Activated naive CD8-positive, alpha-beta T cell (primary cell): ENCODE data around the gene GCHFR.

Source experiments
- H3K27ac Mint-ChIP-seq: one replicate; pipeline ENCODE4 v1.8.0; 2021; ENCODE audit warnings: mixed read lengths
- H3K27me3 Mint-ChIP-seq: one replicate; pipeline ENCODE4 v1.8.0; 2021; ENCODE audit warnings: mixed read lengths
- H3K36me3 Mint-ChIP-seq: one replicate; pipeline ENCODE4 v1.8.0; 2021; ENCODE audit warnings: mixed read lengths
- H3K4me1 Mint-ChIP-seq: one replicate; pipeline ENCODE4 v1.8.0; 2021; ENCODE audit warnings: low read depth, mixed read lengths
- H3K4me3 Mint-ChIP-seq: one replicate; pipeline ENCODE4 v1.8.0; 2021; ENCODE audit warnings: mild to moderate bottlenecking, mixed read lengths
- H3K9me3 Mint-ChIP-seq: one replicate; pipeline ENCODE4 v1.8.0; 2021; ENCODE audit warnings: low read depth, mixed read lengths

Gene GCHFR

GRCh38 chr15:40785164-40785563 is 21.3 kb downstream of the GCHFR start:
- Mint-ChIP-seq H3K4me3 (no peak overlapping the region), H3K27me3 (no peaks in the 10 kb centered on the region), H3K36me3 (no peaks in the 10 kb centered on the region), H3K27ac (no peak overlapping the region), H3K9me3 (no peaks in the 10 kb centered on the region), H3K4me1 (peaks cover 29% of the 10 kb centered on the region)

GRCh38 chr15:40785814-40786213 is 21.9 kb downstream of the GCHFR start:
- Mint-ChIP-seq H3K36me3 (no peaks in the 10 kb centered on the region), H3K9me3 (no peaks in the 10 kb centered on the region), H3K4me1 (peaks cover 29% of the 10 kb centered on the region), H3K27ac (no peak overlapping the region), H3K4me3 (no peak overlapping the region), H3K27me3 (no peaks in the 10 kb centered on the region)

GRCh38 chr15:40787344-40787841 is 23.5 kb downstream of the GCHFR start:
- no peaks in the 10 kb centered on the region for H3K27me3 Mint-ChIP-seq
- no peaks in the 10 kb centered on the region for H3K36me3 Mint-ChIP-seq
- H3K4me1 Mint-ChIP-seq = peaks cover 30% of the 10 kb centered on the region
- H3K27ac Mint-ChIP-seq = peak overlapping the region; percentile 73
- no peaks in the 10 kb centered on the region for H3K9me3 Mint-ChIP-seq
- H3K4me3 Mint-ChIP-seq = peak overlapping the region; percentile 41

- H3K9me3 Mint-ChIP-seq = no peaks in the 10 kb centered on the region
- no peaks in the 10 kb centered on the region for H3K36me3 Mint-ChIP-seq
- peaks cover 27% of the 10 kb centered on the region for H3K4me1 Mint-ChIP-seq
- H3K27ac Mint-ChIP-seq = peak overlapping the region; percentile 73
- no peaks in the 10 kb centered on the region for H3K27me3 Mint-ChIP-seq
- H3K4me3 Mint-ChIP-seq = no peak overlapping the region
Observed at GRCh38 chr15:40787991-40788390, 24.1 kb downstream of the GCHFR start.

- Mint-ChIP-seq H3K27me3 (no peaks in the 10 kb centered on the region), H3K27ac (no peak overlapping the region), H3K9me3 (no peaks in the 10 kb centered on the region), H3K4me1 (peaks cover 27% of the 10 kb centered on the region), H3K36me3 (peaks cover 2% of the 10 kb centered on the region), H3K4me3 (no peak overlapping the region)
Observed at GRCh38 chr15:40789119-40789518, 25.3 kb downstream of the GCHFR start.

GRCh38 chr15:40789999-40790398 is 26.1 kb downstream of the GCHFR start:
- Mint-ChIP-seq H3K27ac (no peak overlapping the region), H3K4me1 (peaks cover 27% of the 10 kb centered on the region), H3K36me3 (peaks cover 2% of the 10 kb centered on the region), H3K9me3 (no peaks in the 10 kb centered on the region), H3K27me3 (no peaks in the 10 kb centered on the region), H3K4me3 (no peak overlapping the region)

GRCh38 chr15:40790718-40791117 is 26.9 kb downstream of the GCHFR start:
- Mint-ChIP-seq H3K27ac (no peak overlapping the region), H3K36me3 (peaks cover 2% of the 10 kb centered on the region), H3K4me3 (no peak overlapping the region), H3K9me3 (no peaks in the 10 kb centered on the region), H3K27me3 (no peaks in the 10 kb centered on the region), H3K4me1 (peaks cover 25% of the 10 kb centered on the region)

GRCh38 chr15:40792394-40792793 is 28.5 kb downstream of the GCHFR start:
- Mint-ChIP-seq H3K27ac (no peak overlapping the region), H3K36me3 (peaks cover 2% of the 10 kb centered on the region), H3K27me3 (no peaks in the 10 kb centered on the region), H3K4me1 (peaks cover 15% of the 10 kb centered on the region), H3K4me3 (no peak overlapping the region), H3K9me3 (no peaks in the 10 kb centered on the region)

GRCh38 chr15:40793216-40793989 is 29.5 kb downstream of the GCHFR start:
- Mint-ChIP-seq H3K27me3 (no peaks in the 10 kb centered on the region), H3K4me1 (peaks cover 14% of the 10 kb centered on the region), H3K9me3 (no peaks in the 10 kb centered on the region), H3K4me3 (no peak overlapping the region), H3K36me3 (peaks cover 7% of the 10 kb centered on the region), H3K27ac (peak overlapping the region; percentile 18)

GRCh38 chr15:40796041-40796440 is 32.2 kb downstream of the GCHFR start:
- H3K4me1 Mint-ChIP-seq = peaks cover 19% of the 10 kb centered on the region
- H3K27ac Mint-ChIP-seq = no peak overlapping the region
- no peak overlapping the region for H3K4me3 Mint-ChIP-seq
- no peaks in the 10 kb centered on the region for H3K27me3 Mint-ChIP-seq
- H3K9me3 Mint-ChIP-seq = no peaks in the 10 kb centered on the region
- H3K36me3 Mint-ChIP-seq = peaks cover 11% of the 10 kb centered on the region

- Mint-ChIP-seq H3K27ac (no peak overlapping the region), H3K4me1 (peaks cover 21% of the 10 kb centered on the region), H3K4me3 (no peak overlapping the region), H3K9me3 (no peaks in the 10 kb centered on the region), H3K27me3 (no peaks in the 10 kb centered on the region), H3K36me3 (peaks cover 13% of the 10 kb centered on the region)
Observed at GRCh38 chr15:40796512-40796911, 32.6 kb downstream of the GCHFR start.

GRCh38 chr15:40799523-40799922 is 35.7 kb downstream of the GCHFR start:
- H3K4me1 Mint-ChIP-seq = peaks cover 29% of the 10 kb centered on the region
- H3K9me3 Mint-ChIP-seq = no peaks in the 10 kb centered on the region
- H3K4me3 Mint-ChIP-seq = no peak overlapping the region
- H3K27ac Mint-ChIP-seq = no peak overlapping the region
- peaks cover 11% of the 10 kb centered on the region for H3K36me3 Mint-ChIP-seq
- H3K27me3 Mint-ChIP-seq = no peaks in the 10 kb centered on the region

- Mint-ChIP-seq H3K4me1 (peaks cover 36% of the 10 kb centered on the region), H3K9me3 (no peaks in the 10 kb centered on the region), H3K27ac (no peak overlapping the region), H3K27me3 (no peaks in the 10 kb centered on the region), H3K36me3 (peaks cover 9% of the 10 kb centered on the region), H3K4me3 (no peak overlapping the region)
Observed at GRCh38 chr15:40803076-40803475, 39.2 kb downstream of the GCHFR start.

- Mint-ChIP-seq H3K4me1 (peaks cover 36% of the 10 kb centered on the region), H3K27ac (no peak overlapping the region), H3K36me3 (peaks cover 4% of the 10 kb centered on the region), H3K9me3 (no peaks in the 10 kb centered on the region), H3K27me3 (no peaks in the 10 kb centered on the region), H3K4me3 (no peak overlapping the region)
Observed at GRCh38 chr15:40803688-40804087, 39.8 kb downstream of the GCHFR start.

- Mint-ChIP-seq H3K27ac (peak overlapping the region; percentile 100), H3K4me3 (peak overlapping the region; percentile 99), H3K27me3 (no peaks in the 10 kb centered on the region), H3K9me3 (no peaks in the 10 kb centered on the region), H3K36me3 (peaks cover 3% of the 10 kb centered on the region), H3K4me1 (peaks cover 28% of the 10 kb centered on the region)
Observed at GRCh38 chr15:40806672-40807027, 42.8 kb downstream of the GCHFR start.
